ENCODE measurements around the gene MARVELD2. TPM values are rescaled to one million over a fixed set of nuclear protein-coding genes. Genes with fewer than 3 reads are reported as not detected.
"Not testable (repeated sequence)": the region's sequence is repeated elsewhere in the genome, so short reads cannot be mapped to it uniquely, and the experiment has no call there.

The MARVELD2 gene
- total RNA-seq, 1 experiment from 2014 or later: 47.2 TPM

DNA sequence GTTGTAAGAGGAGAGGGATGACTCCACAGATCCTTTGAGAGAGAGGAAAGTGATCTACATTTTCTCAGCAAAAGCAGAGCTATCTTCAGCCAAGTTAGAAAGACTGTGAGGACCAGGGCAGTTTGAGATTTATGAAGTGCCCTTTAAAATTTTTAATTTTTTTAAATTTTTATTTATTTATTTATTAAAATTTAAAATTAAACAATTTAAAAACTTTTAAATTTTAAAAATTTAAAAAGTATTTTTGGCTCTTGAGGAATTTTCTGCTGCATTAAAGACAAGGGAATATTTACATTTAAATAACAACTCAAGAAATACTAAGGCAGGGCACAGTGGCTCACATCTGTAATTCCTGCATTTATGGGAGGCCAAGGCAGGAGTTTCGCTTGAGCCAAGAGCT is 47.3 kb downstream of the MARVELD2 start:
- no peaks in the 10 kb centered on the region for H3K36me3 ChIP-seq (ENCODE audit: control insufficient read depth, insufficient read depth, low read length)

GRCh38 chr5:69466375-69466774 is 51.5 kb downstream of the MARVELD2 start:
- not testable (repeated sequence) for BruUV-seq (replicated peaks); H3K4me3 ChIP-seq (ENCODE audit: low read depth, low read length)

More for the DNA sequence above, 47.3 kb downstream of the MARVELD2 start:
- no TSS peak for BruUV-seq (replicated peaks)
- Mint-ChIP-seq H3K4me1 (ENCODE audit: low read depth, unreplicated experiment) (no peaks in the 10 kb centered on the region), H3K27ac (ENCODE audit: unreplicated experiment) (no peak overlapping the region), H3K27me3 (ENCODE audit: insufficient read depth, unreplicated experiment) (no peaks in the 10 kb centered on the region), H3K9me3 (ENCODE audit: unreplicated experiment) (no peaks in the 10 kb centered on the region), H3K36me3 (ENCODE audit: insufficient read depth, unreplicated experiment) (no peaks in the 10 kb centered on the region), H3K4me3 (ENCODE audit: unreplicated experiment) (no peak overlapping the region)
- TF ChIP-seq CTCF (IDR thresholded peaks at IDR 0.05; ENCODE audit: insufficient read depth in 1 of 2, low read depth in 1 of 2, low read length in 1 of 2, severe bottlenecking in 1 of 2, unreplicated experiment in 1 of 2): no peak
- Histone ChIP-seq H3K27me3 (replicated peaks; ENCODE audit: control insufficient read depth, insufficient read depth, low read length) (no peaks in the 10 kb centered on the region), H3K4me3 (ENCODE audit: low read depth, low read length) (no peak overlapping the region), H3K4me1 (peaks cover 10% of the 10 kb centered on the region; the same call in 1 of the 2 replicates), H3K9me3 (peaks cover 7% of the 10 kb centered on the region)
- ChIA-PET CTCF (no interaction called here), POLR2A (no interaction called here)
- no peak for DNase-seq
- intact Hi-C loops (cut with micrococcal nuclease; ENCODE audit: unreplicated experiment): no loop called here

GRCh38 chr5:69467442-69468225 is 52.7 kb downstream of the MARVELD2 start:
- intact Hi-C loops (cut with micrococcal nuclease; ENCODE audit: unreplicated experiment): no loop called here
- H3K4me1 Mint-ChIP-seq (ENCODE audit: low read depth, unreplicated experiment): no peaks in the 10 kb centered on the region
- DNase-seq: no peak
- H3K9me3 Mint-ChIP-seq (ENCODE audit: unreplicated experiment): no peaks in the 10 kb centered on the region
- no peaks in the 10 kb centered on the region for H3K36me3 Mint-ChIP-seq (ENCODE audit: insufficient read depth, unreplicated experiment)
- no peaks in the 10 kb centered on the region for H3K27me3 Mint-ChIP-seq (ENCODE audit: insufficient read depth, unreplicated experiment)
- H3K4me3 ChIP-seq (ENCODE audit: low read depth, low read length): no peak overlapping the region
- peaks cover 7% of the 10 kb centered on the region; the same call in 1 of the 2 replicates for H3K9me3 ChIP-seq
- no peak overlapping the region for H3K27ac Mint-ChIP-seq (ENCODE audit: unreplicated experiment)
- no peaks in the 10 kb centered on the region for H3K4me1 ChIP-seq
- ChIA-PET POLR2A (no interaction called here), CTCF (no interaction called here)
- H3K27me3 ChIP-seq (replicated peaks; ENCODE audit: control insufficient read depth, insufficient read depth, low read length): no peaks in the 10 kb centered on the region
- TF ChIP-seq CTCF (IDR thresholded peaks at IDR 0.05; ENCODE audit: insufficient read depth in 1 of 2, low read depth in 1 of 2, low read length in 1 of 2, severe bottlenecking in 1 of 2, unreplicated experiment in 1 of 2): no peak
- BruUV-seq (replicated peaks): no TSS peak
- H3K36me3 ChIP-seq (ENCODE audit: control insufficient read depth, insufficient read depth, low read length): no peaks in the 10 kb centered on the region
- no peak overlapping the region for H3K4me3 Mint-ChIP-seq (ENCODE audit: unreplicated experiment)

More at GRCh38 chr5:69466375-69466774, 51.5 kb downstream of the MARVELD2 start:
- H3K4me1 ChIP-seq; CTCF ChIA-PET; H3K9me3 ChIP-seq; H3K36me3 Mint-ChIP-seq (ENCODE audit: insufficient read depth, unreplicated experiment); H3K36me3 ChIP-seq (ENCODE audit: control insufficient read depth, insufficient read depth, low read length); H3K27ac Mint-ChIP-seq (ENCODE audit: unreplicated experiment); POLR2A ChIA-PET; H3K27me3 Mint-ChIP-seq (ENCODE audit: insufficient read depth, unreplicated experiment); DNase-seq; intact Hi-C loops (cut with micrococcal nuclease; ENCODE audit: unreplicated experiment); H3K9me3 Mint-ChIP-seq (ENCODE audit: unreplicated experiment); H3K4me1 Mint-ChIP-seq (ENCODE audit: low read depth, unreplicated experiment); H3K27me3 ChIP-seq (replicated peaks; ENCODE audit: control insufficient read depth, insufficient read depth, low read length); H3K4me3 Mint-ChIP-seq (ENCODE audit: unreplicated experiment): not testable (repeated sequence)

Measured in Caco-2 (cell line).